ENCODE data around the gene HIGD1C.
"Not testable (repeated sequence)": the region's sequence is repeated elsewhere in the genome, so short reads cannot be mapped to it uniquely, and the experiment has no call there.

The HIGD1C gene

GRCh38 chr12:50986966-50987737 lies 34.8 kb downstream of the HIGD1C start:
- no peak for DNase-seq

GRCh38 chr12:50988051-50988450 lies 35.7 kb downstream of the HIGD1C start:
- no peak for DNase-seq

- no peak for DNase-seq
Observed at GRCh38 chr12:50988871-50989270, 36.5 kb downstream of the HIGD1C start.

- no peak for DNase-seq
Observed at GRCh38 chr12:50990147-50990727, 37.9 kb downstream of the HIGD1C start.

GRCh38 chr12:50990791-50991190 lies 38.4 kb downstream of the HIGD1C start:
- DNase-seq: no peak

- no peak for DNase-seq
Observed at GRCh38 chr12:50991291-50991690, 38.9 kb downstream of the HIGD1C start.

GRCh38 chr12:50992819-50993218 lies 40.5 kb downstream of the HIGD1C start:
- no peak for DNase-seq

GRCh38 chr12:50999093-50999492 lies 46.7 kb downstream of the HIGD1C start:
- DNase-seq: no peak

- peak; percentile 15 for DNase-seq
Observed at GRCh38 chr12:51000245-51000644, 47.9 kb downstream of the HIGD1C start.

GRCh38 chr12:51001799-51002198 lies 49.5 kb downstream of the HIGD1C start:
- DNase-seq: no peak

GRCh38 chr12:51004504-51004903 lies 52.2 kb downstream of the HIGD1C start:
- no peak for DNase-seq

GRCh38 chr12:51005030-51005429 lies 52.7 kb downstream of the HIGD1C start:
- DNase-seq: no peak

- no peak for DNase-seq
Observed at GRCh38 chr12:51005671-51006070, 53.3 kb downstream of the HIGD1C start.

- no peak for DNase-seq
Observed at GRCh38 chr12:51008329-51009055, 56.1 kb downstream of the HIGD1C start.

GRCh38 chr12:51009056-51009440 lies 56.7 kb downstream of the HIGD1C start:
- DNase-seq: peak; percentile 52

- DNase-seq: no peak
Observed at GRCh38 chr12:51011955-51012354, 59.6 kb downstream of the HIGD1C start.

GRCh38 chr12:51012570-51013236 lies 60.4 kb downstream of the HIGD1C start:
- DNase-seq: no peak

- DNase-seq: no peak
Observed at GRCh38 chr12:51013441-51013840, 61.1 kb downstream of the HIGD1C start.

GRCh38 chr12:51014467-51014866 lies 62.1 kb downstream of the HIGD1C start:
- DNase-seq: not testable (repeated sequence)

- no peak for DNase-seq
Observed at GRCh38 chr12:51017452-51017851, 65.1 kb downstream of the HIGD1C start.

- no peak for DNase-seq
Observed at GRCh38 chr12:51018956-51019355, 66.6 kb downstream of the HIGD1C start.

GRCh38 chr12:51019927-51020326 lies 67.6 kb downstream of the HIGD1C start:
- DNase-seq: no peak

All from stimulated activated CD4-positive, alpha-beta T cell treated with anti-CD3 and anti-CD28 coated beads, Interleukin-4, amount 100 ng/mL, for 1 hour (primary cell).